ENCODE results near the gene BTN2A1.
"Not testable (repeated sequence)": the region's sequence is repeated elsewhere in the genome, so short reads cannot be mapped to it uniquely, and the experiment has no call there.

Gene BTN2A1

GRCh38 chr6:26433680-26434079 is 24.1 kb upstream of the BTN2A1 start:
- DNase-seq, result not testable (repeated sequence)

GRCh38 chr6:26436018-26436417 is 21.7 kb upstream of the BTN2A1 start:
- no peak for DNase-seq

GRCh38 chr6:26437550-26437949 is 20.2 kb upstream of the BTN2A1 start:
- no peak for DNase-seq

- no peak for DNase-seq
These were observed 19.8 kb upstream of the BTN2A1 start for GRCh38 chr6:26438000-26438399.

- no peak for DNase-seq
These were observed 18.3 kb upstream of the BTN2A1 start for GRCh38 chr6:26439151-26440125.

GRCh38 chr6:26440977-26441358 is 16.8 kb upstream of the BTN2A1 start:
- no peak for DNase-seq

GRCh38 chr6:26441977-26442376 is 15.8 kb upstream of the BTN2A1 start:
- DNase-seq, result no peak

GRCh38 chr6:26445934-26446667 is 11.7 kb upstream of the BTN2A1 start:
- DNase-seq, result no peak

GRCh38 chr6:26447257-26447656 is 10.5 kb upstream of the BTN2A1 start:
- no peak for DNase-seq

GRCh38 chr6:26450240-26450639 is 7.5 kb upstream of the BTN2A1 start:
- DNase-seq, result no peak

GRCh38 chr6:26452631-26453235 is 5.0 kb upstream of the BTN2A1 start:
- no peak for DNase-seq

GRCh38 chr6:26454631-26455030 is 3.1 kb upstream of the BTN2A1 start:
- DNase-seq, result no peak

GRCh38 chr6:26455357-26455970 is 2.3 kb upstream of the BTN2A1 start:
- no peak for DNase-seq

GRCh38 chr6:26457264-26457805 is 420 bp upstream of the BTN2A1 start:
- peak; percentile 47 for DNase-seq

- DNase-seq, result no peak
These were observed 1.5 kb downstream of the BTN2A1 start for GRCh38 chr6:26459023-26459810.

GRCh38 chr6:26461353-26461752 is 3.6 kb downstream of the BTN2A1 start:
- not testable (repeated sequence) for DNase-seq

- DNase-seq, result no peak
These were observed 6.3 kb downstream of the BTN2A1 start for GRCh38 chr6:26464014-26464413.

GRCh38 chr6:26464416-26465131 is 6.8 kb downstream of the BTN2A1 start:
- no peak for DNase-seq

- no peak for DNase-seq
These were observed 8.0 kb downstream of the BTN2A1 start for GRCh38 chr6:26465776-26466175.

GRCh38 chr6:26468829-26469228 is 11.1 kb downstream of the BTN2A1 start:
- DNase-seq, result no peak

GRCh38 chr6:26470643-26471042 is 12.9 kb downstream of the BTN2A1 start:
- DNase-seq, result no peak
